ENCODE results near the gene LMTK2.
A peak's percentile ranks its signal among the peaks of the same experiment; 100 is the strongest.
"Not testable (repeated sequence)": the region's sequence is repeated elsewhere in the genome, so short reads cannot be mapped to it uniquely, and the experiment has no call there.

Gene LMTK2

DNA sequence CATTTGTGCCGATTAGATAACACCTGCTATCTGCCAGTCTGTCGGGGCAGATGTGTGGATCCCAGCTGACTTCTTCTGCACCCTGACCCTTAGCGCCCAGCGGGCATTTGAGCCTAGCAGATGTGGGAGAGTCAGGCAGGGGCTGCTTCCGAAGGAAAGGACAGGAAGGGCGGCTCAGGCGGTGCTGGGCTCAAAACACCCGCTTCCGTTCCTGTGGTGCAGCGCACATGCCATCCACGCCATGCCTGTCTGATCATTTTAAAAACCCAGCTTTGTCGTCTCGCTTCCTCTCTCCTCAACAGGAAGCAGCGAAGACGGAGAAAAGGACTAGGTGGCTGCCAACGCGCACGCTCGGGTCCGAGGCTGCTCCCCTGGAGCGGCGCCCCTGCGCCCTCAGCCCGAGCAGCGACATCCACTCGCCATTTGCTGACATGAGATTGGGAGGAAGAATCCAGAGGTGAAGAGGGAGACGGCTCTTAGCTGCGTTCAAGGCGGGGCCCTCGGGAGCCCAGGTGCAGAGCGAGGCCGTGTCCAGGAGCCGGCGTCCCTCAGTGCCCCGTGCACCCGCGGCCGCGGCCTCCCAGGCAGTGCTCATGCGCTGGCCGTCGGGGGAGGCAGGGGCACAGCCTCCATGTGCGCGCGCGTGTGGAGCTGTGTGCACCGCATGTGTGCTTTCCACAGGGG lies 98.6 kb downstream of the LMTK2 start:
- no peak for DNase-seq

DNA sequence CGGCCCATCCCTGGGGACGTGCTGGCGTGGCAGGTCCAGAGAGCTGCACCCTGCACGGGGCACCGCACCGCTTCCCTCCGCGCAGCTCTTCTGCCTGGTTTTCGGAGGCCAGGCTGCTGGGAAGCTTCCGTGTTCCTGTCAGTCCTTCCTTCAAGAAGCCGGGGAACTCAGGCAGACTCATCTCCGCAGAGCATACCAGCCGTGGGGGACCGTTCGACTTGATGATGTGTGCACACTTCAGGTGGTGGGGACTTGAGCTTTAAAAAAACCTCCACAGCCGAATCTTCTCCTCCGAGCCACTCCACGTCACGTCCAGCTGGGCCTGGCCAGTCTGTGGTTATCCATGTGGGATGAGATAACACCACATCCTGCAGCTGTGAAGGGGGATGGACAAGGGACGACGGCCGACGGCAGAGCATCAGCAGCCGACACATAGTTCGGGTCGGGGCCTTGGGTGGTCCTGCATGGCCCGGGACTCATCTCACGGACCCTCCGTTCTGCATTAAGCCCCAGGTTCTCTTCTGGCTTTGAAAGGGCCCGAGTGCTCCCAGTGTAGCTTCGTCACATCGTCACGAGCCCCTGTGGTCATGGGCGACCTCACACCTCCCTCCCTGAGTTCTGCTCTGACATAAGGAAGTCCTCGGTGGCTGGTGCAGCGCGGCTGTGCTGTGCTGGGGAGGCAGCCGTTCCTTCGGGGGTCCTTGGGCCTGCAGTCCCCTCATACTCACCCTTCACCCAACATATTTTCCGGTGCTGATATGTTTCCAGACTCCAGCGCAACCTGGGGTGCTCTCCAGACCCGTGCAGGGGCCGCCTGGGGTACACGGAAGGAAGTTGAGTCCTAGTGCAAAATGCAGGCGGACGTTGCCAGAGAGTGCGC lies 100.0 kb downstream of the LMTK2 start:
- no peak for DNase-seq

DNA sequence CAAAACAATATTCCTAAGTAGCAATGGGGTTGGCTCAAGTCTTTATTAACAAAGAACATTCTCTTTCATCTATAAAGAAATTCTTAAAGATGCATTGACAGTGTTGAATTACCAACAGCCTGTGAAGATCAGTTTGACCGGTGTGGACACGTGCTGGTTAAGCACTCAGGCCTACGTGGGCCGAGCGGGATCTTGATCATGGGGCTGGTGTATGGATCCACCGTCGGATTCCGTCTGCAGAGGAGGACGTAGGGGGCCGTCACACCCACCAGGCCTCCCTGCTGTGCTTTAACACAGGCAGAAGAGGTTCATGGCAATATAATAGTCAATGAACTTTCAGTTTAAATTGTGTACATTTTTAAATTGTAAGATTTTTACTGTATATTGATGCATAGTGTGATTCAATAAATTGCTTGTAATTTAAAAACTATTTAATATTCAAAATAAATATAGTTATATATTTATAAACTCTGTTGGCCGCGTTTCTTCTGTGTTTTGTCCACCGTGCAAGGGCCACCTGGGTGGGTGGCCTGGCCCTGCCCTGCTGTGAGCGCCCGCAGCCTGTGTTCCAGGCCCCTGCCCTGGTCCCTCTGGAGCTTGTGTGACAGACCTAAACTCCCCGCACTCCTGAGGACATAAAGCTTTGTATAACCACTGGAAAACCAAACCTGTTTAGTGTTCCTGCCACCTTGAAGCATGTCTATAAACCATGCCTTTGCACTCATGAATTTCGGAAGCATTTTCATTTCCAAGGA lies 102.7 kb downstream of the LMTK2 start:
- DNase-seq, result no peak

DNA sequence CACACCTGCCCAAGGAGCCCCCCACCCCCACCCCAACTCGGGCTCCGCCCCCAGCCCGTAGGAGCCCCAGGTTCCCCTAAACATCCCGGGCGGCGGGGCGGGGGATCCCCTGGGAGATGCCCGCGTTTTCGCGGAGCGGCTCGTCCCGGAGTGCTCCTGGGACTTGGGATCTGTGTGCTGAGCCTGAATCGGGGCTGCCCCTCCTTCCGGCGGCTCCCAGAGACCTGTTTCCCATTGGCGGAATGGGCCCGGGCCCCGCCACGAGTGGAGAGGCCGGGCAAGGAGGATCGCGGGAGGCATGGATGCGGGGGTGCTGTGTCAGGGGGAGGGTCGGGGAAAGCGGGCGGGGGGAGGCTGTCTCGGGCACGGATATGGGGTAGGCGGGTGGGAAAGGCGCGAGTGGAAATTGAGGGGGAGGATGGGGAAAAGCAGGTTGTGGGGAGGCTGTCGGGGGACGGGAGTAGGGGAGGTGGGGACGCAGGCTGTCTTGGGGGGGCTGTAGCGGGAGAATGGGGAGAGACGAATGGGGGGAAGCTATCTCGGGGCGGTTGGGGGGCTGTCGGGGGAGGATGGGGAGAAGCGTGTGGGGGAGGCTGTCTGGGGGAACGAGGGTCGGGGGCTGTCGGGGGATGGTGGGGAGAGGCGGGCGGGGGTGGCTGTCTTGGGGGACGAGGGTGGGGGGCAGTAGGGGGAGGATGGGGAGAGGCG lies 104.0 kb downstream of the LMTK2 start:
- DNase-seq, result peak in 1 of 3 donors; percentile 24

DNA sequence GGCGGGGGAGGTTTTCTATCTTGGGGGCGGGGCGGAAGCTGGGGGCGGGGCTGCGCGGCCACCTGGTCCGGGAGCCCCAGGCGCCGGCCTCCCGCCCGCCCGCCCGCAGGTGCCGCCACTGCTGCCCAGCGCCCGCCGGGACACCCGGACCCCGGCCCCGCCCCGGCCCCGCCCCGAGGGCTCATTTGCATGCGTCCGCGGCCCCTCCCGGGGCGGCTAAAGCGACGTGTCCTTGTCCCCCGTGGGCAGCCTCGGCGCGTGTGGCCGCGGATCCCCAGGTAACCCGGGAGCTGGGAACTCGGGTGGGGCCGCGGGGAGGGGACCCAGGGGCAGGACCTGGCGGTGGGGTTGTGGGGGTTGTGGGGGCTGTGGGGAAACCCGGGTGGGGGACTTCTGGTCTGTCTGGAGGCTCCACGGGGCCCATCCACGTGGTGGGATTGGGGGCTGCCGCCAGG lies 104.6 kb downstream of the LMTK2 start, which contains the start of gene BHLHA15:
Gene BHLHA15, plus strand, starts transcription at position 219 of the 455 bp plus-strand sequence. CDS start 871 bp downstream, outside the sequence.
- DNase-seq, result peak in 1 of 3 donors; percentile 44

DNA sequence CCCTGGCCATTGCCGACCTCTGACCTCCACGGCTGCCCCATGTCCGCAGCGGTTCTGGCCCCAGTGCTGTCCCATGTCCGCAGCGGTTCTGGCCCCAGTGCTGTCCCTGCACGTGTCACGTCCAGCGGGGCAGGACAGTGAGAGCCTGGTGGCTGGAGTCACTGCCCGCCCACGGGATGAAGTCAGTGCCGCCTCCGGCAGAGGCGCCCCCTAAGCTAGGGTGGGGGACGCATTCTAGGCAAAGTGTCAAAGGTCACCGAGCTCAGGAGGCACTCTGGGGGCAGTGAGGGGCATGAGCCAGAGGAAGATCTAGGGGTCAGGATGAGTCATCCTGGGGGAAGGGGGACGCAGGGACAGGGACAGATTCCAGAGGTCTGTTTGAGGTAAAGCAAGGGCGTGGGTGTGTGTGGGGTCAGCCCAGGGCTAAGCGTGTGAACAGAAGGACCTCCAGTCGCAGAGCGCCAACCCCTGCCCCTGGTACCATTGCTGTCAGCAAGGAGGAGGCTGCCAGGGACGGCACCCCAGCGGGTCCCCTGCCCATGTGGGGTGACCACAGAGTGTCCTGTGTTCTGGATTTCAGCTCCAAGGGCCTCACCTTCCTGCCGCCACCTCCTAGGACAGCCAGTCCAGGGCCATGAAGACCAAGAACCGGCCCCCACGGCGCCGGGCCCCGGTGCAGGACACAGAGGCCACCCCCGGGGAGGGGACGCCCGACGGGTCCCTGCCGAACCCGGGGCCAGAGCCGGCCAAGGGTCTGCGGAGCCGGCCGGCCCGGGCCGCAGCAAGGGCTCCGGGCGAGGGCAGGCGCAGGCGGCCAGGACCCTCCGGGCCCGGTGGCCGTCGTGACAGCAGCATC lies 105.2 kb downstream of the LMTK2 start:
- DNase-seq, result peak in 2 of 3 donors; percentile 15 to 25

DNA sequence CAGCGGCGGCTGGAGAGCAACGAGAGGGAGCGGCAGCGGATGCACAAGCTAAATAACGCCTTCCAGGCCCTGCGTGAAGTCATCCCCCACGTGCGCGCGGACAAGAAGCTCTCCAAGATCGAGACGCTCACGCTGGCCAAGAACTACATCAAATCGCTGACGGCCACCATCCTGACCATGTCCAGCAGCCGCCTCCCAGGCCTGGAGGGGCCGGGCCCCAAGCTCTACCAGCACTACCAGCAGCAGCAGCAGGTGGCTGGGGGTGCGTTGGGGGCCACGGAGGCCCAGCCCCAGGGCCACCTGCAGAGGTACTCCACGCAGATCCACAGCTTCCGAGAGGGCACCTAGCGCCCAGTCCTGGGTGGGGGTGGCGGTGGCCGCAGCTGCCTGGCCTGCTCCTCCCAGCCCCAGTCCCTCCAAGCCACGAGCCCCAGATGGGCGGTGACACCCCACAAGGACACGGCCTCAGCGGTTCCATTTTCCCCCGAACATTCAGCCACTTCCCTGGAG lies 105.9 kb downstream of the LMTK2 start:
- DNase-seq, result no peak

DNA sequence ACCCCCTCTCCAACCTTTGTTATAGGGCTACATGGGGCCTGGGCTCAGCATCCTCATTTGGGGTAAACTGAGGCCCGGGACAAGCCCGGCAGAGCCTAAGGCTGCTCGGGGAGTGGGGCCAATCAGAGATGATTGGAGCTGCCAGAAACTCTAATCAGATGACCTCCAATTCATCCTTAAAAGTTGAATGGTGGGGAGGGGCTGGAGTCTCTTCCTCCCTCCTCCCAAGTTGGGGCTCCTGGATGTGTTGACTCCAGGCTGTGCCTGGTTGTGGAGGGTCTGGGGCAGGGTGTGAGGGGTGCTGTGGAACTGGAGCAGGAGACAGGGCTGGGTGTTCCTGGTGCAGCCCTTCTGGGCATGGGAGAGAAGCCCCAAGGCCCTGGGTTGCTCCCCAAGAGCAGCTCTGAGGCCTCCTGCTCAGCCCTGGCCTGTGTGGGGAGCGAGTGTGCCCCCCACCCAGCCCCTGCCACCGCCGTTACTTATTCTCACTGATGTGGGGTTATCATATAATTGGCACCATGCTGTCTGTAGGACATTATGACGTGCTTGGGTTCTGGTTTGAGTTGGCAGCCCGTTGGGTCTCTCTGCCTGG lies 106.7 kb downstream of the LMTK2 start:
- DNase-seq, result no peak

DNA sequence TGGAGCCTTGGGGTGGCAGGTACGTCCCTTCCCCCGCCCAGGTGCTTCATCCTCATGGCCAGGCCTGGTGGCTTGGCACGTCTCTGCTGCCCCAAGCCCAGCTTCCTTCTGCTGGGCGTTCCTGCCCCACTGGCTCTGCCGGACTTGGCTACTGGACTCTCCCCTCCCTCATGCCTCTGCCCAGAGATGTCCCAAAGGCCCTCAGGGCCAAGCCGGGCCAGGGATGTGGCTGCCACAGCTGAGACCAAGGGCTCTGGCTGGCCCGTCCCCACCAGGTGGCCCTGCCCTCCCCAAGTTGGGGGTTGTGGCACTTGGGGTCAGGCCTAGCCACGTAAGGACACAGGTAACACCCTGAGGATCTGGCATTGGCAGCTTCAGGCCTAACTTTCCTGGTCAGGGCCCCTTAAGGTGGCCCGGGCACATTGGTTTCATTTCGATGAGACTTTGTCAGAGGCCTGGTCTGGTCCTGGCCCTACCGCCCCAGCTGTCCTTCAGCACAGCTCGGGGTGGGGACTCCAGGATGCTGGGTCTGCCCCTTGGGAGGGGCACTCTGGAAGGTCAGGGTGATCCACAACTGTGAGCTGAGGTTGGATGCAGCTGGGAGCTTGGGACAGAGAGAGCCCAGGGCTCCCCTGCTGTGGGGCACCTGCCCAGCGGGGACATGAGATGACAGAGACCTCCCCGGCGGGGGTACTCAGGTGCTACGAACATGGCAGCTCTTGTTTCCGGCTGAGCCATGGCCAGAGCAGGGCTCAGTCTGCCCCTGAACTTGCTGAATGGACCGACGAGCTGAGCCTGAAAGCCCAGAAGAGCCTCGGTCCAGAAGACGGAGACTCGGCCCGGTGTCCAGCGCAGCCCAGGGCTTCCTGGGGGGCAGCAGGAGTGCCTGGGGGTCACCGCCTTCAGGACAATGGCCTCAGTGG lies 107.5 kb downstream of the LMTK2 start:
- no peak for DNase-seq

DNA sequence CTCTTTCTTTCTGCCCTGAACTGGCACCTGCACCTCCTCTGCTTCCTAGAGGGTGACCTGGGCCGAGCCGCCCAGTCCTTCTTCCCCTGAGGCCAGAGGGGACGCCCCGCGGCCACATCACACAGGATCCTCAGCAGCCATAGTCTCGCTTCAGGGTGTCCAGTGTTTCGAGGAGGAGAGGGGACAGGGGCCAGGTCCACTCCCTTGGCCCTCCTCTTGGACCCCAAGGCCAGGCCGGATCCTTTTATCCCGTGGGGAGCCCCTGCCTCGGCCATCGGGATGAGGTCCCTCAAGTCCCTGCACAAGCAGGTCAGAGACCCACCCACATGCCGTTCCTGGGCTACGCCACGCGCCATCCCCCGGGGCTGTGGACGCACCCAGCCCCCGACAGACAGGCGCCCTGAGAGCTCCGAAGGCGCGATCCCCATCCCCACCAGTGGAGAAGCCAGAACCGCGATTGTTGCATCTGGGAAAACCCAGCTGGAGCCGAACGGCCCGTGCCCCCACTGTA lies 108.2 kb downstream of the LMTK2 start:
- DNase-seq, result no peak

DNA sequence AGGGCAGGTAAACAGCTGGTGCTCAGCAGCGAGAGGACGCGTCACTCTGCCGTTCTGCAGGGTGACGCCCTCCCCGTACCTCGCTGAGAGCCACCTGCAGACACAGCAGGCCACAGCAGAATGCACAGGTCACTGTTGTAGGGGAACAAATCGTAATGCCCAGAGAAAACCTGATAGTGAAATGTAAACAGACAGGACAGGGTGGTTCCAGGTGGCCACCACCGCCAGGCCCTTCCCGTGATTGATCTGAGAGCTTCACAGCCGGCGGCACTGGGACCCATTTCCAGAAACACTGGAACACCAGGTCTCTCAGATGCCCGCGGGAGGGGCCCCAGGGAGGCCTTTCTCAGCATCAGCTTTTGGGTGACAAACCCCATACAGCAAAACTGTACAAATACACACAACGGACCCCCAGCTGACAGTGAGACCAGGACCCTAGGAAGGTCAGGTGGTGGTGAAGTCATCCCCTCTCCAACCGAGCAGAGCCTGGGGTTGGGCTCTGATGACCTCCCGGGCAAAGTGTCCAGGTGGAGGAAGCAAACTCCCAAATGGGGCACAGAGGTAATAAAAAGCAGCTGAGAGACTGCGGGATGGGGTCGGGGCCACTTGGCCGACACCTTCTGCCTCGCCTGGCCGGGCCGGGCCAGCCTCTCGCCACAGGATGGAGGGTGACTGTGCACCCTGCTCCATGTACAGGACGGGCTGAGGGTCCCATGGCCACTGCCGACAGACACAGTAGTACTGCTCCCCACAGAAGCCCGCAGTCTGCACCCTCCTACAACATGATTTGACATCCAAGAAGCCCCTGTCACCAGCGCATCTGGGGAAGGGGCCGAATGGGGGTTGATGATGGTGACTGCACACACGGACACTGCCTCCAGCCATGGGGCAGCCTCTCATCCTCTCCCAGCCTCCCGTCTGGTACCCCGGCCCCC lies 109.2 kb downstream of the LMTK2 start:
- DNase-seq, result no peak

DNA sequence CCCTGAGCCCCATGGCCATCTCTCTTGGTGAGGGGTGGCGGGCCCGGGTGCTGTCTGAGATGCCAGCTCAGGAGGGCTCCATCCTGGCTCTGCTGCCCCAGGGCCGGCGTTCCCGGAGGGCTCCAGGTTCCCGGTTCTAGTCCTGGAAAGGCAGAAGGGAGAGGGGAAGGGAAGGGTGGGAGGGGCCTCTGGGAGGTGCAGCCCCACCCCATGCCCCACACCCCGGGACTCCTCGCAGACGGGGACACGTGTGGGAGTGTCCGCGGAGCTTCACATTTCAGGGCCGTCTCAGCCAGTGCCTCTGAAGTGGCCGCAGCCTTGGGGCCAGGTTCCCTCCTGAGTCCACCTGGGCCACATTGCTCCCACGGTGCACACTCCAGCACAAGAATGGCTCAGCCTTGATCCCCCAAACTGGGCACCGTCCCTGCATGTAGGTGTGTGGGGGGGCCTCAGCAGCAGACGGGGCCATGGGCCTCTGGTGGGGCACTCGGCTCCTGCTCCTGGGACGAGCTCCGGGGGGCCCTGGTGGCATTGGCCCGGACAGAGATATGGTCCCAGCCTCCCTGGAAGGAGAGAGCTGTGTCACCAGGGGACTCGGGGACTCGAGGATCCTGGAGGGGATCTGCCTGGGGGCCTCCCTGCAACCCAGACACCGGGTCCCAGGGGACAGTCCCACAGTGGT lies 110.4 kb downstream of the LMTK2 start:
- DNase-seq, result no peak

DNA sequence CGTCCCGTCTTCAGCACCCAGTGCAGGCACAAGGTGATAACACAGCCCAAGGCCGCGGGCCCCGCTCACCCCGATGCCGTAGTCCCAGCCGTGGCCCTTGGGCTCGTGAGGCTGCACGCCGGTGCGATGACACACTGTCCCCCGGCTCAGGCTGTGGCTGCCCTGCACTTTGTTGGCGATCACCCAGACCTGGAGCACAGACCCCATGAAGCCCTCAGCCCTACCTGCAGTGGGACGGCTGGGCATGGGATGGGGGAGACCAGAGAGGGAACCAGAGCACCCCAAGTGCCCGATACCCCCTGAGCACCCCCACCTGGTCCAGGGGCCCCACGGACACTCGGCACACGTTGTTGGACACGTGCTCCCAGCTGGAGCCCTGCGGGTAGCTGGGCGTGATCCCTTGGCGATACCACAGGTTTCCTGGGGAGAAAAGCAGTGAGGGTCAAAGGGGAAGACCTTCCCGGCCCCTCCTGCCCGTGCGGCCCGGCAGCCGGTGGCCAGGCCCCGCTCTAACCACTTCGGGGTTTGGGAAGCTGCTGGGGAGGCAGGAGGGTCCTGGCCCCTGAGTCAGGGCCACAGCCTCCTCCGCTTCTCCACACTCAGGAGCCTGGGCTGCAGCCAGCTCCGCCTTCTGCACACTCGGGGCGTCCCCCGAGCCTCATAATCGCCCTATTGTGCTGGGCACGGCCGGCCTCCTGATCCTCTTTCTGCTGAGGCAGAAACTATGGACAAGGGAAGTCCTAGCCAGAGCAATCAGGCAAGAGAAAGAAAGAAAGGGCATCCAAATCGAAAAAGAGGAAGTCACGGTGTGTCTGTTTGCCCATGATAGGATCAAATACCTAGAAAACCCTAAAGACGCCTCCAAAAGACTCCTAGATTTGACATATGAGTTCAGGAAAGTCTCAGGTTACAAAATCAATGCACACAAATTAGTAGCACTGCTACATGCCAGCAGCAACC lies 111.2 kb downstream of the LMTK2 start:
- DNase-seq, result peak; percentile 58 to 79 (median 73)

DNA sequence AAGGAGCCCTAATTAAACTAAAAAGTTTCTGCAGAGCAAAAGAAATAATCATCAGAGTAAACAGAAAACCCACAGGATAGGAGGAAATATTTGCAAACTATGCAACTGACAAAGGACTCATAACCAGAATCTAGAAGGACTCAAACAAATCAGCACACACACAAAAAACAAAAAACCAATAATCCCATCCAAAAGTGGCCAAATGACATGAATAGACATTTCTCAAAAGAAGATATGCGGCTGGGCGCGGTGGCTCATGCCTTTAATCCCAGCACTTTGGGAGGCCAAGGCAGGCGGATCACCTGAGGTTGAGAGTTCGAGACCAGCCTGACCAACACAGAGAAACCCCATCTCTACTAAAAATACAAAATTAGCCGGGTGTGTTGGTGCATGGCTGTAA lies 112.7 kb downstream of the LMTK2 start:
- not testable (repeated sequence) for DNase-seq

DNA sequence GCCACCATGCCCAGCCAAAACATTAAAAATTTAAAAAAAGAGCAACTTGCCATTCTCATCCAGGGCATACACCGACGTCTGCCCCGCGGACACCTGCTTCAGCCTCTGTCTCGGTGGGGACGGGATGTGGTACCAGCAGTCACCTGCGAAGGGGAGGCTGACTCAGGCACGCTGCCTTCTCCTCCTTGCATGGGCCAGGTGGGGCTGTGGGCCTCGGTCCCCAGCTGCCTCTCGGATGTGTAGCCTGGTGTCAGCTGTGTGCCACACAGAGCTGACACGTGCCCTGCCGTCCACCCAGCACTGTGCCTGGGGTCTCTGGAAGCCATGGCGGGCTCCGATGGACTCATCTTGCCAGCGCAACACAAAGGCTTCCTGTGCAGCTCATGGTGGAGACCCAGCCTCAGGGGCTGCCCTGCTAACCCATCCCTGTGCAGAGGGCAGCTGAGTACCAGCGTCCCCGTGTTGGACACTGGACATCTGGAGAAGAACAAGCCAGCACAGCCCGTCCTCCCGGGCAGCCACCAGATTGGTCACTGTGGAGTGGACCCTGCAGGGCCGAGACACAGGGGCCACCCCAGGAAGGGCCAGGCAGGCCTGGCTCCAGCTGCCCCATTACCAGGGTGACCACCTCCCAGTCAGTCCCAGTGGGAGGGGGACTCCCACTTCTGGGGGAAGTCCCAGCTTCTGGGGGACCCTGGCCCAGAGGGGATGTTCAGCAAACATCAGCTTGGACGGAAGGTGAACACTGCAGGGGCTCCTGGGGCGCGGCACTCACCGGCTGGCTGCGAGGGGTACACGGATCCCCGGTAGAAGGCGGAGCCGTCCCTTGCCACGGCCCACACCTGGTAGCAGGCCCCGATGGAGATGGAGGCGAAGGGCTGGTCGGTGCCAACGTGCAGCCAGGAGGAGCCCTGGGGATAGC lies 115.2 kb downstream of the LMTK2 start:
- no peak for DNase-seq

Data from suppressor macrophage treated with lipopolysaccharide for 1 hour (primary cell).